H1 (cell line): Measurements from ENCODE around the gene C3orf85. TPM values are rescaled to one million over a fixed set of nuclear protein-coding genes. Genes with fewer than 3 reads are reported as not detected.

Source experiments
- CTCF ChIP-seq, 3 experiments: IDR thresholded peaks; 1 replicate in 2 of 3; 2 replicates in 1 of 3; pipeline versions ENCODE4 v1.5.1 to v1.6.1; 2011; ENCODE audit warnings: low read length in 3 of 3, mild to moderate bottlenecking in 3 of 3, inconsistent platforms in 2 of 3, low read depth in 1 of 3, moderate library complexity in 1 of 3; ENCODE audit not compliant: insufficient read depth in 1 of 3; ENCODE audit errors: control extremely low read depth in 1 of 3
- HDAC6 ChIP-seq: IDR thresholded peaks from one replicate; pipeline ENCODE4 v1.7.1; 2012; ENCODE audit warnings: low read depth, mild to moderate bottlenecking, inconsistent platforms, low read length, moderate library complexity
- polyA plus RNA-seq, 7 experiments: library from polyadenylated mRNA; depleted of rRNA in 3 of 7; stranded (reverse) in 5 of 7; unstranded in 2 of 7; fragments of >200 nt in 5 of 7; fragments of 200-250 nt in 2 of 7; gene quantifications; 1 replicate in 5 of 7; 2 replicates in 1 of 7; 4 replicates in 1 of 7; pipeline versions ENCODE4 v1.2.1 to v1.2.3, GENCODE V29; 2011 to 2013; ENCODE audit warnings: missing spikeins in 2 of 7, mixed read lengths in 2 of 7
- total RNA-seq: library from RNA; stranded (reverse); fragmentation: NEBNext Ultra II Directional; extraction: Animal tissue kit (Norgen Biotek cat#: 25700); gene quantifications from 2 replicates; pipeline ENCODE4 v1.2.1, GENCODE V29; 2021

Gene C3orf85
- total and polyA plus RNA-seq, 2 of the 8 experiments (the other 6 are each of a cell fraction or from before 2014, with no cell fraction given), result not detected

- TF ChIP-seq CTCF (IDR thresholded peaks at IDR 0.05; ENCODE audit: control extremely low read depth in 1 of 3, insufficient read depth in 1 of 3, low read depth in 1 of 3, low read length in 3 of 3), result no peak
- no peak for TF ChIP-seq HDAC6
- TF ChIP-seq, all 59 proteins: peak for 0
Observed at GRCh38 chr3:109118584-109118983, 17.9 kb upstream of the C3orf85 start (continued).
